Panc1 (cell line): ENCODE measurements around the gene CCDC80. TPM values are rescaled to one million over a fixed set of nuclear protein-coding genes. Genes with fewer than 3 reads are reported as not detected.

Source experiments
- ATAC-seq: fragments of 200-7000 bp; cut with Tn5 transposase; 2 replicates; pipeline ENCODE4 v1.9.1; 2020; ENCODE audit warnings: mild to moderate bottlenecking, moderate library complexity
- BruUV-seq: library from RNA; stranded (reverse); fragments of 400-500 nt; replicated peaks from 2 replicates; lab custom pipeline; 2021; lab: Mats Ljungman, UMichigan
- CTCF ChIA-PET: fragments of 300-600 bp; sonication (Branson Sonifier 250); formaldehyde crosslinking; loops from one replicate; lab custom pipeline; 2022; ENCODE audit warnings: antibody characterized with exemption; lab: Charles Lee
- POLR2A ChIA-PET: fragments of 300-600 bp; sonication (Branson Sonifier 250); formaldehyde crosslinking; loops from one replicate; lab custom pipeline; 2022; ENCODE audit warnings: antibody characterized with exemption; lab: Charles Lee
- DNase-seq: peaks from one replicate; pipeline ENCODE4 v3.0.0-alpha.2; 2010; ENCODE audit warnings: low read depth, low spot score
- H3K27ac ChIP-seq: 2 replicates; pipeline ENCODE4 v1.5.1; 2011; ENCODE audit warnings: mild to moderate bottlenecking, low read length, inconsistent platforms
- H3K27me3 ChIP-seq: fragments of 200-500 bp; sonication (Bioruptor generic); 2 replicates; pipeline ENCODE4 v1.6.0; 2014; ENCODE audit warnings: low read length, inconsistent platforms; ENCODE audit not compliant: control insufficient read depth, insufficient read depth
- H3K36me3 ChIP-seq: fragments of 200-500 bp; sonication (Bioruptor generic); 2 replicates; pipeline ENCODE4 v1.5.1; 2014; ENCODE audit warnings: inconsistent platforms, mild to moderate bottlenecking, low read length, moderate library complexity; ENCODE audit not compliant: control insufficient read depth, insufficient read depth
- H3K4me1 ChIP-seq: 2 replicates; pipeline ENCODE4 v1.5.1; 2011; ENCODE audit warnings: inconsistent platforms, mild to moderate bottlenecking, low read length, moderate library complexity; ENCODE audit not compliant: control insufficient read depth, insufficient read depth
- H3K4me3 ChIP-seq, 2 experiments: 2 replicates each; pipeline ENCODE4 v1.5.1; 2011 to 2012; ENCODE audit warnings: low read depth in 2 of 2, low read length in 2 of 2, mild to moderate bottlenecking in 2 of 2, inconsistent platforms in 1 of 2, moderate library complexity in 1 of 2
- H3K9me3 ChIP-seq: fragments of 200-500 bp; sonication (Bioruptor generic); 2 replicates; pipeline ENCODE4 v1.5.1; 2014; ENCODE audit warnings: low read depth, mild to moderate bottlenecking, inconsistent platforms, low read length, moderate library complexity; ENCODE audit not compliant: control insufficient read depth, insufficient read depth
- POLR2AphosphoS5 ChIP-seq: IDR thresholded peaks from 2 replicates; pipeline ENCODE4 v1.6.1; 2012; ENCODE audit warnings: mild to moderate bottlenecking, low read depth, low read length, moderate library complexity
- SIN3A ChIP-seq: IDR thresholded peaks from 2 replicates; pipeline ENCODE4 v1.6.1; 2012; ENCODE audit warnings: low read depth, mild to moderate bottlenecking, low read length, moderate library complexity, borderline replicate concordance; ENCODE audit not compliant: insufficient read depth
- TCF7L2 ChIP-seq: IDR thresholded peaks from 2 replicates; pipeline ENCODE4 v1.6.1; 2011; ENCODE audit warnings: mild to moderate bottlenecking, low read depth, low read length, inconsistent platforms
- in situ Hi-C: cut with HindIII; loops from 2 replicates; pipeline ENCODE4 v1.10.0; 2016; ENCODE audit warnings: low sequenced_read_pairs, low pct_unique_long_range_greater_than_20kb
- intact Hi-C: fragments of 100-400 bp; cut with micrococcal nuclease; formaldehyde crosslinking; loops from one replicate; pipeline ENCODE4 v1.10.0; 2022; ENCODE audit not compliant: unreplicated experiment
- total RNA-seq: library from RNA; stranded (reverse); gene quantifications from one replicate; pipeline ENCODE4 v1.2.1, GENCODE V29; 2021; ENCODE audit not compliant: unreplicated experiment
- TF ChIP-seq, protein P1 (sequence below), 2 experiments: IDR thresholded peaks; 2 replicates each; pipeline ENCODE4 v1.6.1; 2011 to 2012; ENCODE audit warnings: low read depth in 2 of 2, control low read depth in 1 of 2, low read length in 1 of 2, mild to moderate bottlenecking in 1 of 2, moderate library complexity in 1 of 2; ENCODE audit not compliant: insufficient read depth in 1 of 2
- TF ChIP-seq, protein P2 (sequence below): fragments of 450-650 bp; IDR thresholded peaks from 2 replicates; pipeline ENCODE4 v1.5.1; 2017; ENCODE audit warnings: mild to moderate bottlenecking

CCDC80 gene
- total RNA-seq, 1 experiment from 2014 or later = 0.64 TPM

DNA sequence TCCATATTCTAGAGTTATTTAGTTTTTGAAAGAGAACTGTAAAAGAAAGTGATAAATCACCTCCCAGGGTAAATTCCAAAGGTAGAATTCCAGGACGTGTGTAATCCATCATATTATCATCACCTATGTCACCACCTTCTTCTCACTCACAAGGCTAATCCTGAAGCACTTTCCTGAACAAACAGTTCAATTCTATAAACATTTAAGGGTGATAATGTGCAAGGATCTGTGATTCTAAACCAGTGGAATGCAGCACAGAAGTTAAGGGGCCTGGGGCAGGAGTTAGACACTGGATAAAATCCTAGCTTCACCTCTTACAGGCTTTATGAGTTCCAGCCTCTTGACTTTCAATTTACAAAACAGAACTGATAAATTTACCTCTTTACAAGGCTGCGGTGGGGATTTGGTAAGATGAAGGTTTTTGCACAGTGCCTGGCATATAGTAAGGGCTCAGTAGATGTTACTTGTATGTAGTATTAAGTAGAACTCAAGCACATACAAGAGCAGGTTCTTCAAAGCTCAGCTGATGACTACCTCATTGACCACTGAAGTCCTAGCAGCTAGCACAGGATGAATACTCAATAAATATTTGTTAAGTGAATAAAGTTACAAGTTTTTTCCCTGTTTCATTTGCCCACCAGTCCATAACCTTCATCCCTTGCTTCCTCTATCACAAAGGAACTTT is 47.3 kb upstream of the CCDC80 start:
- ChIA-PET POLR2A (no interaction called here), CTCF (no interaction called here)
- Histone ChIP-seq H3K27ac (no peak overlapping the region), H3K27me3 (no peaks in the 10 kb centered on the region), H3K4me3 (no peak overlapping the region), H3K9me3 (no peaks in the 10 kb centered on the region), H3K4me1 (no peaks in the 10 kb centered on the region), H3K36me3 (no peaks in the 10 kb centered on the region)
- in situ Hi-C loops = no loop called here
- DNase-seq (no peak), ATAC-seq (no peak)
- TF ChIP-seq TCF7L2 = no peak
- TF ChIP-seq SIN3A = no peak
- TF ChIP-seq, protein P1, sequence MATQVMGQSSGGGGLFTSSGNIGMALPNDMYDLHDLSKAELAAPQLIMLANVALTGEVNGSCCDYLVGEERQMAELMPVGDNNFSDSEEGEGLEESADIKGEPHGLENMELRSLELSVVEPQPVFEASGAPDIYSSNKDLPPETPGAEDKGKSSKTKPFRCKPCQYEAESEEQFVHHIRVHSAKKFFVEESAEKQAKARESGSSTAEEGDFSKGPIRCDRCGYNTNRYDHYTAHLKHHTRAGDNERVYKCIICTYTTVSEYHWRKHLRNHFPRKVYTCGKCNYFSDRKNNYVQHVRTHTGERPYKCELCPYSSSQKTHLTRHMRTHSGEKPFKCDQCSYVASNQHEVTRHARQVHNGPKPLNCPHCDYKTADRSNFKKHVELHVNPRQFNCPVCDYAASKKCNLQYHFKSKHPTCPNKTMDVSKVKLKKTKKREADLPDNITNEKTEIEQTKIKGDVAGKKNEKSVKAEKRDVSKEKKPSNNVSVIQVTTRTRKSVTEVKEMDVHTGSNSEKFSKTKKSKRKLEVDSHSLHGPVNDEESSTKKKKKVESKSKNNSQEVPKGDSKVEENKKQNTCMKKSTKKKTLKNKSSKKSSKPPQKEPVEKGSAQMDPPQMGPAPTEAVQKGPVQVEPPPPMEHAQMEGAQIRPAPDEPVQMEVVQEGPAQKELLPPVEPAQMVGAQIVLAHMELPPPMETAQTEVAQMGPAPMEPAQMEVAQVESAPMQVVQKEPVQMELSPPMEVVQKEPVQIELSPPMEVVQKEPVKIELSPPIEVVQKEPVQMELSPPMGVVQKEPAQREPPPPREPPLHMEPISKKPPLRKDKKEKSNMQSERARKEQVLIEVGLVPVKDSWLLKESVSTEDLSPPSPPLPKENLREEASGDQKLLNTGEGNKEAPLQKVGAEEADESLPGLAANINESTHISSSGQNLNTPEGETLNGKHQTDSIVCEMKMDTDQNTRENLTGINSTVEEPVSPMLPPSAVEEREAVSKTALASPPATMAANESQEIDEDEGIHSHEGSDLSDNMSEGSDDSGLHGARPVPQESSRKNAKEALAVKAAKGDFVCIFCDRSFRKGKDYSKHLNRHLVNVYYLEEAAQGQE (IDR thresholded peaks at IDR 0.05; ENCODE audit: insufficient read depth in 1 of 2, low read depth in 2 of 2, low read length in 1 of 2) = no peak
- no peak for TF ChIP-seq POLR2AphosphoS5
- TF ChIP-seq, protein P2, sequence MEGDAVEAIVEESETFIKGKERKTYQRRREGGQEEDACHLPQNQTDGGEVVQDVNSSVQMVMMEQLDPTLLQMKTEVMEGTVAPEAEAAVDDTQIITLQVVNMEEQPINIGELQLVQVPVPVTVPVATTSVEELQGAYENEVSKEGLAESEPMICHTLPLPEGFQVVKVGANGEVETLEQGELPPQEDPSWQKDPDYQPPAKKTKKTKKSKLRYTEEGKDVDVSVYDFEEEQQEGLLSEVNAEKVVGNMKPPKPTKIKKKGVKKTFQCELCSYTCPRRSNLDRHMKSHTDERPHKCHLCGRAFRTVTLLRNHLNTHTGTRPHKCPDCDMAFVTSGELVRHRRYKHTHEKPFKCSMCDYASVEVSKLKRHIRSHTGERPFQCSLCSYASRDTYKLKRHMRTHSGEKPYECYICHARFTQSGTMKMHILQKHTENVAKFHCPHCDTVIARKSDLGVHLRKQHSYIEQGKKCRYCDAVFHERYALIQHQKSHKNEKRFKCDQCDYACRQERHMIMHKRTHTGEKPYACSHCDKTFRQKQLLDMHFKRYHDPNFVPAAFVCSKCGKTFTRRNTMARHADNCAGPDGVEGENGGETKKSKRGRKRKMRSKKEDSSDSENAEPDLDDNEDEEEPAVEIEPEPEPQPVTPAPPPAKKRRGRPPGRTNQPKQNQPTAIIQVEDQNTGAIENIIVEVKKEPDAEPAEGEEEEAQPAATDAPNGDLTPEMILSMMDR = no peak
- BruUV-seq = no TSS peak
- intact Hi-C loops = no loop called here

DNA sequence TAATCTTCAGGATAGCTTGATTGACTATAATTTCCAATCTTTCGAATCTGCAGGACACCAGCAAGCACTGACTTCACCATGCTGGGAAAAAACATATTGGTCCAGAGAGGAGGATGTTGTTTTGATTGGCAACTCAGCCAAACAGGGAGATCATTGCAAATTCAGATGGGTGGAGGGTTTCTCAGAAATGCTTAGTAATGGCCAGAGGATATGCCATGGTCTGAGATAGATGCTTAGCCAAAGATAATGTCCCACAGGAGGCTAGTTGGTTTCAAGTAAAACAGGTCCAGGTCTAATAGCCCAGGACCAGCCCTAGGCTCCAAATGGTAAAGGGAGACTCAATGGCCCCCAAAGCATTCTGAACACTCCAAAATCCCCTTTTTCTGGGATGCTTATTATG is 46.7 kb upstream of the CCDC80 start:
- ATAC-seq (no peak), DNase-seq (no peak)
- H3K9me3 ChIP-seq = no peaks in the 10 kb centered on the region
- in situ Hi-C loops (no loop called here), intact Hi-C loops (no loop called here)
- H3K27ac ChIP-seq = no peak overlapping the region
- BruUV-seq = no TSS peak
- no peaks in the 10 kb centered on the region for H3K27me3 ChIP-seq
- no peaks in the 10 kb centered on the region for H3K4me1 ChIP-seq
- TF ChIP-seq, protein P2 = no peak
- TF ChIP-seq SIN3A = no peak
- TF ChIP-seq TCF7L2 = no peak
- TF ChIP-seq, protein P1 (IDR thresholded peaks at IDR 0.05; ENCODE audit: insufficient read depth in 1 of 2, low read depth in 2 of 2, low read length in 1 of 2) = no peak
- TF ChIP-seq POLR2AphosphoS5 = no peak
- ChIA-PET POLR2A (no interaction called here), CTCF (interaction anchor here (0.6 kb wide), 1 partner anchor 348 kb away, joined by 12 read pairs; no protein-coding TSS in a partner anchor)
- H3K36me3 ChIP-seq = no peaks in the 10 kb centered on the region
- H3K4me3 ChIP-seq = no peak overlapping the region
